Suppressor macrophage (primary cell): ENCODE data around the gene NCK2.
A peak's percentile ranks its signal among the peaks of the same experiment; 100 is the strongest.

Experiments
- DNase-seq, 4 experiments: peaks; one replicate each; pipeline ENCODE4 v3.0.0-alpha.2; 2020 to 2022

The NCK2 gene

GRCh38 chr2:105794926-105795574, 50.3 kb downstream of the NCK2 start:
- no peak for DNase-seq

GRCh38 chr2:105795575-105795934, 50.8 kb downstream of the NCK2 start:
- no peak for DNase-seq

GRCh38 chr2:105796131-105796638, 51.5 kb downstream of the NCK2 start:
- peak in 2 of 4 experiments; percentile 23 to 25 for DNase-seq

GRCh38 chr2:105796791-105797190, 52.1 kb downstream of the NCK2 start:
- DNase-seq = no peak

- DNase-seq = peak; percentile 47 to 69 (median 64)
Measured at GRCh38 chr2:105797298-105797819, 52.6 kb downstream of the NCK2 start.

- DNase-seq = no peak
Measured at GRCh38 chr2:105798595-105798994, 53.9 kb downstream of the NCK2 start.

- peak; percentile 52 to 83 (median 72) for DNase-seq
Measured at GRCh38 chr2:105800036-105800713, 55.5 kb downstream of the NCK2 start.

GRCh38 chr2:105800953-105801635, 56.4 kb downstream of the NCK2 start:
- DNase-seq = no peak

- no peak for DNase-seq
Measured at GRCh38 chr2:105801961-105802360, 57.2 kb downstream of the NCK2 start.

- DNase-seq = peak; percentile 48 to 82 (median 65)
Measured at GRCh38 chr2:105802587-105802986, 57.9 kb downstream of the NCK2 start.

- no peak for DNase-seq
Measured at GRCh38 chr2:105803337-105803736, 58.6 kb downstream of the NCK2 start.

GRCh38 chr2:105803773-105804172, 59.1 kb downstream of the NCK2 start:
- no peak for DNase-seq

- no peak for DNase-seq
Measured at GRCh38 chr2:105804266-105804665, 59.6 kb downstream of the NCK2 start.

GRCh38 chr2:105806996-105807395, 62.3 kb downstream of the NCK2 start:
- DNase-seq = no peak

GRCh38 chr2:105808423-105809096, 63.8 kb downstream of the NCK2 start:
- DNase-seq = no peak

GRCh38 chr2:105809097-105809473, 64.4 kb downstream of the NCK2 start:
- no peak for DNase-seq

- no peak for DNase-seq
Measured at GRCh38 chr2:105809723-105810122, 65.0 kb downstream of the NCK2 start.

GRCh38 chr2:105812180-105813044, 67.7 kb downstream of the NCK2 start:
- DNase-seq = no peak

GRCh38 chr2:105813045-105813315, 68.3 kb downstream of the NCK2 start:
- DNase-seq = no peak

GRCh38 chr2:105813405-105813804, 68.7 kb downstream of the NCK2 start:
- DNase-seq = no peak

- DNase-seq = no peak
Measured at GRCh38 chr2:105814291-105814940, 69.7 kb downstream of the NCK2 start.

GRCh38 chr2:105815401-105815800, 70.7 kb downstream of the NCK2 start:
- DNase-seq = no peak
